Peyer's patch (tissue), 4 donors: ENCODE data around the gene CCDC3. TPM values are rescaled to one million over a fixed set of nuclear protein-coding genes. Genes with fewer than 3 reads are reported as not detected.

ENCODE experiments used
- DNase-seq, 3 donors: peaks; one replicate each; pipeline ENCODE4 v3.0.0-alpha.2; 2017 to 2019
- H3K27ac ChIP-seq, 4 donors: fragments of 200-600 bp; sonication (generic); one replicate each; pipeline ENCODE4 v1.5.1; 2016 to 2019
- H3K27me3 ChIP-seq, 2 donors: fragments of 200-600 bp; sonication (generic); one replicate each; pipeline ENCODE4 v1.5.1; 2019
- H3K36me3 ChIP-seq, 3 donors: fragments of 200-600 bp; sonication (generic); one replicate each; pipeline ENCODE4 v1.5.1; 2016 to 2019
- H3K4me1 ChIP-seq, 4 donors: fragments of 200-600 bp; sonication (generic); one replicate each; pipeline ENCODE4 v1.5.1; 2016 to 2019
- H3K4me3 ChIP-seq, 4 donors: fragments of 200-600 bp; sonication (generic); 1 replicate in 3 of 4; 2 replicates in 1 of 4; pipeline ENCODE4 v1.5.1; 2016 to 2019; ENCODE audit warnings: mild to moderate bottlenecking in 1 of 4
- H3K9me3 ChIP-seq, 4 donors: fragments of 200-600 bp; sonication (generic); one replicate each; pipeline ENCODE4 v1.5.1; 2016 to 2019; ENCODE audit warnings: mild to moderate bottlenecking in 1 of 4
- CTCF ChIP-seq, 6 experiments: fragments of 450-650 bp in 4 of 6; fragments of 200-600 bp in 2 of 6; sonication (generic) in 1 of 6; IDR thresholded peaks; one replicate each; pipeline ENCODE4 v1.5.1; 2017 to 2019; ENCODE audit warnings: antibody characterized with exemption in 6 of 6, mild to moderate bottlenecking in 3 of 6, moderate library complexity in 1 of 6
- POLR2A ChIP-seq, 2 donors: fragments of 450-650 bp; IDR thresholded peaks; one replicate each; pipeline ENCODE4 v1.5.1; 2017; ENCODE audit warnings: antibody characterized with exemption in 2 of 2, mild to moderate bottlenecking in 2 of 2, moderate library complexity in 2 of 2
- total RNA-seq, 4 donors: library from RNA; depleted of rRNA; stranded (reverse); fragments of >200 nt; gene quantifications; one replicate each; pipeline ENCODE4 v1.1.0, GENCODE V29; 2016

Gene CCDC3
- total RNA-seq, 4 donors from 2014 or later: 1.1 to 3.9 (median 2.7) TPM

GRCh38 chr10:13026873-13027272 lies 25.4 kb upstream of the CCDC3 start:
- no peak for DNase-seq
- Histone ChIP-seq H3K4me3 (no peak overlapping the region), H3K36me3 (no peaks in the 10 kb centered on the region), H3K27me3 (no peaks in the 10 kb centered on the region), H3K27ac (no peak overlapping the region), H3K4me1 (no peaks in the 10 kb centered on the region), H3K9me3 (peaks cover 0 to 6% (median 2%) of the 10 kb centered on the region in 4 donors)
- TF ChIP-seq CTCF (IDR thresholded peaks at IDR 0.05): no peak
- no peak for TF ChIP-seq POLR2A (IDR thresholded peaks at IDR 0.05)

GRCh38 chr10:13023754-13024153 lies 22.2 kb upstream of the CCDC3 start:
- TF ChIP-seq POLR2A (IDR thresholded peaks at IDR 0.05): no peak
- no peak for TF ChIP-seq CTCF (IDR thresholded peaks at IDR 0.05)
- no peak for DNase-seq
- Histone ChIP-seq H3K9me3 (peaks cover 0 to 6% (median 2%) of the 10 kb centered on the region in 4 donors), H3K4me3 (no peak overlapping the region), H3K36me3 (no peaks in the 10 kb centered on the region), H3K27ac (no peak overlapping the region), H3K4me1 (no peaks in the 10 kb centered on the region), H3K27me3 (no peaks in the 10 kb centered on the region)

- TF ChIP-seq CTCF (IDR thresholded peaks at IDR 0.05): no peak
- no peak for TF ChIP-seq POLR2A (IDR thresholded peaks at IDR 0.05)
- Histone ChIP-seq H3K27ac (no peak overlapping the region), H3K27me3 (no peaks in the 10 kb centered on the region), H3K9me3 (peaks cover 0 to 6% (median 2%) of the 10 kb centered on the region in 4 donors), H3K4me1 (no peaks in the 10 kb centered on the region), H3K36me3 (no peaks in the 10 kb centered on the region), H3K4me3 (no peak overlapping the region)
- no peak for DNase-seq
Measured at GRCh38 chr10:13019280-13019679, 17.8 kb upstream of the CCDC3 start.

GRCh38 chr10:13018171-13018570 lies 16.7 kb upstream of the CCDC3 start:
- Histone ChIP-seq H3K4me3 (no peak overlapping the region), H3K4me1 (no peaks in the 10 kb centered on the region), H3K36me3 (no peaks in the 10 kb centered on the region), H3K9me3 (peaks cover 0 to 3% (median 0%) of the 10 kb centered on the region in 4 donors), H3K27ac (no peak overlapping the region), H3K27me3 (no peaks in the 10 kb centered on the region)
- no peak for DNase-seq
- TF ChIP-seq POLR2A (IDR thresholded peaks at IDR 0.05): no peak

GRCh38 chr10:13016886-13017285 lies 15.4 kb upstream of the CCDC3 start:
- H3K27ac ChIP-seq: no peak overlapping the region
- no peaks in the 10 kb centered on the region for H3K27me3 ChIP-seq
- no peaks in the 10 kb centered on the region for H3K9me3 ChIP-seq
- DNase-seq: no peak
- no peaks in the 10 kb centered on the region for H3K36me3 ChIP-seq
- no peak for TF ChIP-seq POLR2A (IDR thresholded peaks at IDR 0.05)
- no peak for TF ChIP-seq CTCF (IDR thresholded peaks at IDR 0.05)
- H3K4me3 ChIP-seq: no peak overlapping the region
- no peaks in the 10 kb centered on the region for H3K4me1 ChIP-seq

GRCh38 chr10:13016426-13016825 lies 14.9 kb upstream of the CCDC3 start:
- no peak for DNase-seq
- Histone ChIP-seq H3K4me3 (no peak overlapping the region), H3K27ac (no peak overlapping the region), H3K9me3 (no peaks in the 10 kb centered on the region), H3K36me3 (no peaks in the 10 kb centered on the region), H3K27me3 (no peaks in the 10 kb centered on the region), H3K4me1 (no peaks in the 10 kb centered on the region)
- TF ChIP-seq CTCF (IDR thresholded peaks at IDR 0.05) (no peak), POLR2A (IDR thresholded peaks at IDR 0.05) (no peak)
